Uterus (tissue), 2 donors: ENCODE data around the gene IL17RD.

Source experiments
- POLR2A ChIP-seq, 2 donors: fragments of 450-650 bp; IDR thresholded peaks; one replicate each; pipeline ENCODE4 v1.6.1; 2016; ENCODE audit warnings: antibody characterized with exemption in 2 of 2, mild to moderate bottlenecking in 1 of 2, moderate library complexity in 1 of 2
- TF ChIP-seq, protein P1 (sequence below), 4 experiments: fragments of 200-600 bp in 2 of 4; fragments of 450-650 bp in 2 of 4; sonication (generic) in 2 of 4; IDR thresholded peaks; one replicate each; pipeline ENCODE4 v1.5.1; 2016 to 2019; ENCODE audit warnings: antibody characterized with exemption in 4 of 4, mild to moderate bottlenecking in 2 of 4, moderate library complexity in 1 of 4

DNA sequence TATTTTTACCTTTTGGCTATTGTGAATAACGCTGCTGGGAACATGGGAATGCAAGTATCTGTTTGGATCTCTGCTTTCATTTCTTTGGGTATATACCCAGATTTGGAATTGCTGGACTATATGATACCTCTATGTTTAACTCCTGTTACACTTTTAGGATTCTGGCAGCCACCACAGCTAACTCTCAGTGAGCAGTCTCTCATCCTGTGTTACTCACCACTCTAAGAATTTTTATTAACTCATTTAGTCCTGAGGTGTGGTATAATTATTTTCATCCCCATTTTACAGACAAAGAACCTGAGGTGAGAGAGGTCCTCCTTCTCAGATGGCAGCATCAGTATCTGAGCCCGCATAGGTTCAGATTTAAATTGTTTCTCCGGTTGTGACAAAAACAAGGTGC, 103.6 kb downstream of the IL17RD start:
- TF ChIP-seq, protein P1, sequence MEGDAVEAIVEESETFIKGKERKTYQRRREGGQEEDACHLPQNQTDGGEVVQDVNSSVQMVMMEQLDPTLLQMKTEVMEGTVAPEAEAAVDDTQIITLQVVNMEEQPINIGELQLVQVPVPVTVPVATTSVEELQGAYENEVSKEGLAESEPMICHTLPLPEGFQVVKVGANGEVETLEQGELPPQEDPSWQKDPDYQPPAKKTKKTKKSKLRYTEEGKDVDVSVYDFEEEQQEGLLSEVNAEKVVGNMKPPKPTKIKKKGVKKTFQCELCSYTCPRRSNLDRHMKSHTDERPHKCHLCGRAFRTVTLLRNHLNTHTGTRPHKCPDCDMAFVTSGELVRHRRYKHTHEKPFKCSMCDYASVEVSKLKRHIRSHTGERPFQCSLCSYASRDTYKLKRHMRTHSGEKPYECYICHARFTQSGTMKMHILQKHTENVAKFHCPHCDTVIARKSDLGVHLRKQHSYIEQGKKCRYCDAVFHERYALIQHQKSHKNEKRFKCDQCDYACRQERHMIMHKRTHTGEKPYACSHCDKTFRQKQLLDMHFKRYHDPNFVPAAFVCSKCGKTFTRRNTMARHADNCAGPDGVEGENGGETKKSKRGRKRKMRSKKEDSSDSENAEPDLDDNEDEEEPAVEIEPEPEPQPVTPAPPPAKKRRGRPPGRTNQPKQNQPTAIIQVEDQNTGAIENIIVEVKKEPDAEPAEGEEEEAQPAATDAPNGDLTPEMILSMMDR (IDR thresholded peaks at IDR 0.05): no peak
- TF ChIP-seq POLR2A (IDR thresholded peaks at IDR 0.05): no peak
